OCI-LY3 (cell line): ENCODE data around the gene CLHC1.
"Not testable (repeated sequence)": the region's sequence is repeated elsewhere in the genome, so short reads cannot be mapped to it uniquely, and the experiment has no call there.

ENCODE experiments used
- H2AFZ ChIP-seq: fragments of 200-600, 300-600 bp; shearing (Covaris generic); 2 replicates; pipeline ENCODE4 v1.6.0; 2014; ENCODE audit warnings: antibody characterized with exemption, low read depth, low read length
- H3K27ac ChIP-seq: fragments of 200-600, 300-600 bp; sonication (generic); 2 replicates; pipeline ENCODE4 v1.5.1; 2014; ENCODE audit warnings: mild to moderate bottlenecking, low read length, moderate library complexity, mixed read lengths
- H3K27me3 ChIP-seq: fragments of 200-600, 300-600 bp; sonication (generic); 2 replicates; pipeline ENCODE4 v1.6.1; 2014; ENCODE audit warnings: low read depth, low read length, mixed read lengths
- H3K36me3 ChIP-seq: fragments of 200-600, 300-600 bp; sonication (generic); replicated peaks from 2 replicates; pipeline ENCODE3; 2014; ENCODE audit warnings: low read depth, low read length, mixed read lengths
- H3K4me1 ChIP-seq: fragments of 300-600, 200-600 bp; sonication (generic); 2 replicates; pipeline ENCODE4 v1.6.1; 2014; ENCODE audit warnings: low read length, mixed read lengths
- H3K4me2 ChIP-seq: fragments of 200-600, 300-600 bp; sonication (generic); 2 replicates; pipeline ENCODE4 v1.6.1; 2014; ENCODE audit warnings: low read length, mixed read lengths
- H3K4me3 ChIP-seq: fragments of 300-600, 200-600 bp; sonication (generic); 2 replicates; pipeline ENCODE4 v1.5.1; 2014; ENCODE audit warnings: antibody characterized with exemption, mild to moderate bottlenecking, low read length, moderate library complexity
- H3K79me2 ChIP-seq: fragments of 300-600, 200-600 bp; shearing (Covaris generic); 2 replicates; pipeline ENCODE4 v1.6.1; 2014; ENCODE audit warnings: mild to moderate bottlenecking, low read length, mixed read lengths
- H3K9ac ChIP-seq: fragments of 300-600, 200-600 bp; shearing (Covaris generic); 2 replicates; pipeline ENCODE4 v1.6.0; 2014; ENCODE audit warnings: mild to moderate bottlenecking, low read length, moderate library complexity
- H3K9me3 ChIP-seq: fragments of 200-600, 300-600 bp; shearing (Covaris generic); 2 replicates; pipeline ENCODE4 v1.6.1; 2014; ENCODE audit warnings: low read length, mixed read lengths; ENCODE audit not compliant: insufficient read depth
- H4K20me1 ChIP-seq: fragments of 200-600, 300-600 bp; sonication (generic); 2 replicates; pipeline ENCODE4 v1.6.1; 2016; ENCODE audit warnings: low read length, mixed read lengths; ENCODE audit not compliant: insufficient read depth
- EZH2phosphoT487 ChIP-seq: fragments of 200-600 bp; shearing (Covaris generic); IDR thresholded peaks from 2 replicates; pipeline ENCODE4 v1.6.1; 2018; ENCODE audit warnings: antibody characterized with exemption, mixed run types, low read depth
- TF ChIP-seq, protein P1 (sequence below): fragments of 200-600, 300-600 bp; sonication (generic); IDR thresholded peaks from 2 replicates; pipeline ENCODE4 v1.5.1; 2014; ENCODE audit warnings: antibody characterized with exemption, low read length, low read depth

The CLHC1 gene

DNA sequence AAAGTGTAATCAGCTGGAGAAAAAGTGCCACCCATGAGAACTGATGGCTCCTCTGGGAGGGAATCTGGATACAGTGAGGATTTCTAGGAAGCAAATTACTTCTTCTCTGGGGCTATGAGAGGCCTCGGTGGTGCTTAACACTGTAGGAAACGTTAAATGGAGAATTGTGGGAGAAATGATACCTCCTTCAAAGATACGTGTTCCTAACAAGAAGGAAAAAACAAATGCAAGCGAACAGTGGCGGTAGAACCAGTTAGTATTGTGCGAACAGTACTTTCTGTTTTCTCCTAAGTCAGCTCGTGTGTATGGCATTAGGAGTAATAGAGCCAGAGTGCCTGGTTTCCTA, 37.5 kb upstream of the CLHC1 start:
- peak overlapping the region; percentile 77 for H2AFZ ChIP-seq
- H3K4me3 ChIP-seq = peak overlapping the region; percentile 95
- TF ChIP-seq, protein P1, sequence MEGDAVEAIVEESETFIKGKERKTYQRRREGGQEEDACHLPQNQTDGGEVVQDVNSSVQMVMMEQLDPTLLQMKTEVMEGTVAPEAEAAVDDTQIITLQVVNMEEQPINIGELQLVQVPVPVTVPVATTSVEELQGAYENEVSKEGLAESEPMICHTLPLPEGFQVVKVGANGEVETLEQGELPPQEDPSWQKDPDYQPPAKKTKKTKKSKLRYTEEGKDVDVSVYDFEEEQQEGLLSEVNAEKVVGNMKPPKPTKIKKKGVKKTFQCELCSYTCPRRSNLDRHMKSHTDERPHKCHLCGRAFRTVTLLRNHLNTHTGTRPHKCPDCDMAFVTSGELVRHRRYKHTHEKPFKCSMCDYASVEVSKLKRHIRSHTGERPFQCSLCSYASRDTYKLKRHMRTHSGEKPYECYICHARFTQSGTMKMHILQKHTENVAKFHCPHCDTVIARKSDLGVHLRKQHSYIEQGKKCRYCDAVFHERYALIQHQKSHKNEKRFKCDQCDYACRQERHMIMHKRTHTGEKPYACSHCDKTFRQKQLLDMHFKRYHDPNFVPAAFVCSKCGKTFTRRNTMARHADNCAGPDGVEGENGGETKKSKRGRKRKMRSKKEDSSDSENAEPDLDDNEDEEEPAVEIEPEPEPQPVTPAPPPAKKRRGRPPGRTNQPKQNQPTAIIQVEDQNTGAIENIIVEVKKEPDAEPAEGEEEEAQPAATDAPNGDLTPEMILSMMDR = no peak
- peaks cover 8% of the 10 kb centered on the region; the same call in 1 of the 2 replicates for H3K4me1 ChIP-seq
- H3K79me2 ChIP-seq = peaks cover 11% of the 10 kb centered on the region
- H3K4me2 ChIP-seq = peak overlapping the region; percentile 81
- no peaks in the 10 kb centered on the region for H3K9me3 ChIP-seq
- peak overlapping the region; percentile 59; the same call in 1 of the 2 replicates for H3K27ac ChIP-seq
- peak overlapping the region; percentile 90 for H3K9ac ChIP-seq
- H4K20me1 ChIP-seq = no peaks in the 10 kb centered on the region
- peaks cover 7% of the 10 kb centered on the region for H3K36me3 ChIP-seq
- no peaks in the 10 kb centered on the region for H3K27me3 ChIP-seq

DNA sequence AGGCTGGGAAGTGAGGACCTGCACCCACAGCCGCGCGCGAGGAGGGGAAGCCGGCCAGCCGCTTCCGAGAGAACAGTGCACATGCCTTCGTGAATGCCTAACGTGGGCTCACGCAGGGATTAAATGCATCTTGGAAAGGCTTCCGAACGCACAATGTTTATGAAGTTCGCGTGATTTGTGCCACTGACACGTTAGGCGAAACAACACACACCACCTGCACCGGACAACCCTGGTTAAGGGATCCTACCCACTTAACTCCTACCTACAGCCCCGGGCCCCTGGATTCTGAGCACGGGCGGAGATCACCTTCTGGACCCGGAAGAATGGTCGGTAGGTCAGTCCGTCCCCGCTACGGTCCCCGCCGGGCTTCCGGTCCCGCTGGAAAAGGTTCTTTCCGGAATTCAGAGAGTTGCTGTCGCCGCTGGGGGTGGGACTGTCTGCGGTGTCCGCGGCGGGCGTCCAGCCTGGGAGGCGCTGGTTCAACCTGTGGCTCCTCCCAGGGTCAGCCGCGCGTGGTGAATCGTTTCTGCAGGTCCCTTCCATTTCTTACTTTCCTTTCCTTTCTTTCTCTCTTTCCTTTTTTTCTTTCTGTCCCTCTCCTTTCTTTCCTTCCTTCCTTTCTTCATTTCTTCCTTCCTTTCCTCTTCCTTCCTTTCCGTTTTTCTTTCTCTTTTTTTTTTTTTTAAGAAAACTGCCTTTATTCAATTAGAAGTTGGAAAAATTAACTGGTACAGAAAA, 37.0 kb upstream of the CLHC1 start, which contains the start of gene MTIF2:
TSS of gene MTIF2 (minus strand) at position 325 of the 738 bp plus-strand sequence. CDS start 5,373 bp downstream, outside the sequence.
- TF ChIP-seq EZH2phosphoT487 = no peak
- TF ChIP-seq, protein P1 = no peak; the same call in 1 of the 2 replicates
- Histone ChIP-seq H3K4me1 (peaks cover 8% of the 10 kb centered on the region; the same call in 1 of the 2 replicates), H2AFZ (peak within 1 kb of the TSS; percentile 86)

DNA sequence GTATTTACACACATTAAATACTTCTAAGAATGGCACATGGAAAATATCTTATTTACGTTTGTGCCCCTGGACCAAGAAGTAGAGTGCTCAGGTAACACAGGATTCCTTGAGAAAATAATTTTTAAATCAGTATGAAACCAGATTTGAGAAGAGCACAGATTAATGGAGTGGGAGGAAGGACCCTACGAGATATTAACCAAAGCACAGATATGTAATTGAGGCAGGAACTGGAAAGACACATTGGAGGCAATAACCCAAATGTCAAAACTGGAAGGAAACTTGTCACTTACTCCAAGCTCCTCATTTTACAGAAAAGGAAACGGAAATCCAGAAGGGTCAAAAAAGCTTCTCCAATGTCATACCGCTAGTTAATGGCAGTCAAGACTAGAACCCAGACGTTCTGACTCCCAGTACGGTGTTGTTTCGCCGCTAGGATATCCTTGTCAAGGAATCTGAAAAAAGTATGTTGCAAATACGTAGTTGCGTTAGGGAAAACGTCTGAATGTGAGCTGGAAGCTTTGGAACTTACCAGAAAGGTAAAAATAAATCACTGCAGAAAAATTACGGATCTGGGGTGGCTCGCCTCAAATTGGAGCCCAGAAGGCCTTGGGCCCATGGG, 36.3 kb upstream of the CLHC1 start:
- H3K27me3 ChIP-seq = no peaks in the 10 kb centered on the region
- H3K36me3 ChIP-seq = peaks cover 10% of the 10 kb centered on the region
- peak overlapping the region; percentile 86 for H2AFZ ChIP-seq
- peak overlapping the region; percentile 95 for H3K4me3 ChIP-seq
- H3K9ac ChIP-seq = peak overlapping the region; percentile 90
- peak overlapping the region; percentile 79 for H3K4me2 ChIP-seq
- peak overlapping the region; percentile 59 for H3K27ac ChIP-seq
- H3K9me3 ChIP-seq = no peaks in the 10 kb centered on the region
- peaks cover 11% of the 10 kb centered on the region for H3K79me2 ChIP-seq
- peaks cover 8% of the 10 kb centered on the region; the same call in 1 of the 2 replicates for H3K4me1 ChIP-seq
- TF ChIP-seq, protein P1 = no peak
- no peak for TF ChIP-seq EZH2phosphoT487
- H4K20me1 ChIP-seq = no peaks in the 10 kb centered on the region

More for the DNA sequence above, 37.0 kb upstream of the CLHC1 start, which contains the start of gene MTIF2:
- H3K4me3 ChIP-seq = peak within 1 kb of the TSS; percentile 95
- H3K27ac ChIP-seq = peak within 1 kb of the TSS; percentile 59
- no peaks in the 10 kb centered on the region for H3K27me3 ChIP-seq
- peaks cover 11% of the 10 kb centered on the region for H3K79me2 ChIP-seq
- no peaks in the 10 kb centered on the region for H4K20me1 ChIP-seq
- no peaks in the 10 kb centered on the region for H3K9me3 ChIP-seq
- peak within 1 kb of the TSS; percentile 90 for H3K9ac ChIP-seq
- peak within 1 kb of the TSS; percentile 81 for H3K4me2 ChIP-seq
- peaks cover 10% of the 10 kb centered on the region for H3K36me3 ChIP-seq

DNA sequence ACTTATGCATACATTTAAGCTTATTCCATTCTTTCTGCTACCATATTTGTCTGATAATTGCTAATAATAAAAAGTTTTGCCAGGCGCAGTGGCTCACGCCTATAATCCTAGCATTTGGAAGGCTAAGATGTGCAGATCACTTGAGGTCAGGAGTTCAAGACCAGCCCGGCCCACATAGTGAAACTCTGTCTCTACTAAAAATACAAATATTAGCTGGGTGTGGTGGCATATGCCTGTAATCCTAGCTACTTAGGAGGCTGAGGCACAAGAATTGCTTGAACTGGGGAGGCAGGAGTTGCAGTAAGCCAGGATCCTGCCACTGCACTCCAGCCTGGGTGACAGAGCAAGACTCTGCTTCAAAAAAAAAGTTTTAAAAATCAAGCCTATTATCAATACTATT, 27.5 kb upstream of the CLHC1 start:
- not testable (repeated sequence) for H3K79me2 ChIP-seq, H3K9ac ChIP-seq, H3K27ac ChIP-seq, H3K4me1 ChIP-seq, H3K4me3 ChIP-seq, H4K20me1 ChIP-seq, H3K27me3 ChIP-seq, H3K9me3 ChIP-seq, H3K4me2 ChIP-seq, H2AFZ ChIP-seq
- H3K36me3 ChIP-seq = peaks cover 14% of the 10 kb centered on the region
